GM19372 (cell line): Measurements from ENCODE around the gene PKNOX2.

ENCODE experiments used
- ATAC-seq: cut with Tn5 transposase; IDR thresholded peaks from one replicate; pipeline ENCODE4 v1.9.1; 2021; ENCODE audit warnings: mild to moderate bottlenecking, low read depth, moderate library complexity; ENCODE audit not compliant: unreplicated experiment

Gene PKNOX2

DNA sequence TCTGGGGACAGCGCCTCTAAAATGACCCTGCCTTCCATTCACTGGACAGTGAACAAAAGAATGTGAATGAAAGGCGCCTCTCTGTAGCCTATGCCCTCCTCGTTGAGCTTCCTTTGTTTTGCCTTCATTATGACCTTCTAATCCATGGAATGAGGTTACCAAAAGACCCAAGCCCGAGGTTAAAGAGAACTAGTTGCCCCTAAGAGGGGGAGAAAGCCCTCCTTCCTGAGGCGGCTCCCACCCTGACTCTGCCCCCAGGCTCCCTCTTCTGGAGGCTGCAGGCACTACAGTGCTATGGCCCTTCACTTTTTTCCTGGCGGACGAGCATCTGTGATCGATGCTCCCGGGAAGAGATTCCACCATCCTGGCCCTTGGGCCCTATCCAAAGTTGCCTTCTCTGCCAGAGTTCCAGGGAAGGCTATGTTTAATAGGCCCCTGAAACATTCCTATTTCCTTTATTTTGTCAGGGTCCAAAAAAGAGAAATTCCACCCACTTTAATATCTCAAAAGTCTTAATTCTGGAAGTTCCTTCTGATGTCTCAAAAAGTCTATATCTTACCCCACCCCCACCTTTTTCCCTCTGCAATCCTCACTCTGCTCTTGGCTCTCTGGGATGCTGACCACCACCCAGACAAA, 184.2 kb downstream of the PKNOX2 start:
- no peak for ATAC-seq

DNA sequence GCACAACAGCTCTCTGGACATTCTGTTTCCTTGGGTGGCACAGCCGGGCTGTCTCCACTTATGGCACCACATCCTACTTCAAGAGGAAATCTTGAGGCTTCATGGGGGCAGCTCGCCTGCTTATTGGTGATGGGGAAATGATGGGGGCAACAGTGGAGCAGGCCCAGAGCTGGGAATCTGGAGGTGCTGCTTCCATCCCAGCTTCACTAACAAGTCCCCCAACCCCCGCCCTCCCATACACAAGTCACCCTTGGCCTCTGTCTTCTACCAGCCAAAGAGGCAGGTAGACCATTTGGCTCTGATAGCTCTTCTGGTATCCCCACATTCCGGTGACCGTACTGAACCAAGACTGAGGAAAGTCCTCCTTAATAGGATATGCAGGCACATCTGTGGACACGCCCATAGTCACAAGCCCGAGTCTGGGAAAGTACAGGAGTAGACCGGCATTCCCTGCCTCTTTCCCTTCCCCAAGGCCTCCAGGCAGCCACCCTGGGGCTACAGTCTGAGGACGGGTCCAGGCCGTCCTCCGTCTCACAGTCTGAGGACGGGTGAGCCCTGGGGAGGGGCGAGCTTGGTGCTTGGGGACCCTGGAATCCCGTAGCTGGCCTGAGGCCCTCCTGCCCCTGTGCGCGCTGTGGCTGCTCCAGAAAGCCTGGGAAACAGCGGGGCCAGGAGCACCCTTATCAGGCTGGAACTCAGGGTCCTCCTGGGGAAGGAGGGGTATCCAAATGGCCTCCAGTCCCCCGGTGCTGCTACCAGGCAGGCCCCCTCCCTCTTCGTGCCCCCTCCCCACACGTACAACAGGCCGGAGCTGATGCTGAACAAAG, 185.9 kb downstream of the PKNOX2 start:
- no peak for ATAC-seq

DNA sequence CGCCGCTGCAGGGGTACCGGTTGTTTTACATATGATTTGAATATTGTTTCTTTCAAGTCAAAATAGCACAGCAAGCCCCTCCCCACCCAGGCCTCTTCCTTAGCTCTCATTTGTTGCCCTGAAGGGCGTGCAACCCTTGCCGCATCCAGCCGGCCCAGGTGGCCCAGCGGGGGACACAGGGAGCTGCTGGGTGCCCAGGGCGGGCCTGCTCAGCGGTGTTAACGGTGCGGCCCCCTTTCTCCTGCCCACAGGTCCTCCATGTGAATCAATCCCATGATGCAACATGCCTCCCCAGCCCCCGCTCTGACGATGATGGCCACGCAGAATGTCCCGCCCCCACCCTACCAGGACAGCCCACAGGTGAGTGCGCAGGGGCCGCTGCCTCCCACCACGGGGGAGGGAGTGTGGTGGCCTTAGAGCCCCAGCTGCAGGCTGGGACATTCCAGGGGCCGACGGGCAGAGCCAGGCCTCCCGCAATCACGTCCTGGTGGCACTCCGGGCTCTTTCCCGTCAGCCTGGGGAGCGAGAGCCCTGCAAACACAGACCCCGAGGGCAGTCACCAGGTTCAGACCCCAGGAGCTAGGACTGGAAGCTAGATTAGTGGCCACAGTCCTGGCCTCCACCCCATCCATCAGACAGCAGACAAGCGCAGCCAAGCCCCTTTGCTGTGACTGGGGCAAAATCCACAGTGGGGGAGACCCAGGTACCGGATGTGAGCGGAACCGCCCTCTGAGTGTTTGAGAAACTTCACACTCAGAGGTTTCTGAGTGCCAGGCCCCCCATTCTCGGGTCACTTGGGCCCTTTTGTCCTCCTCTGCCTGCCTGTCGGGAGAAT, 186.7 kb downstream of the PKNOX2 start:
- ATAC-seq: no peak

DNA sequence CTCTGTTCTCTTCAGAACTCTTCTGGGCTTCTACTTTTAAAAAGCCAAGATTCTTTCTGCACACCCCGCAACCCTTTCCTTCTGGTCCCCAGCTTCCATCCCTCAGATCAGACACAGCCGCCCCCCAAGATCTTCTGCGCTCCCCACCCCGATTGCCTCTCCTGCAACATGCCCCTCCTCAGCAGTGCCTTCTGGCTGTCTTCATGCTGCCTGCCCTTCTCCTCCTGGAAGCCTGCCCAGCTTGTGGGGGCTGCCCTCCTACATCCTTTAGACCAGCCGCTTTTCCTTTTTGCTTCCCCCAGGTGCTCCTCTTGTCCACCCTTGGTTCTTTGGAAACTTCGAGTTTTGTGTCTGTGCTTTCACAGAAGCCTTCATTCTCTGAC, 187.3 kb downstream of the PKNOX2 start:
- ATAC-seq: no peak

DNA sequence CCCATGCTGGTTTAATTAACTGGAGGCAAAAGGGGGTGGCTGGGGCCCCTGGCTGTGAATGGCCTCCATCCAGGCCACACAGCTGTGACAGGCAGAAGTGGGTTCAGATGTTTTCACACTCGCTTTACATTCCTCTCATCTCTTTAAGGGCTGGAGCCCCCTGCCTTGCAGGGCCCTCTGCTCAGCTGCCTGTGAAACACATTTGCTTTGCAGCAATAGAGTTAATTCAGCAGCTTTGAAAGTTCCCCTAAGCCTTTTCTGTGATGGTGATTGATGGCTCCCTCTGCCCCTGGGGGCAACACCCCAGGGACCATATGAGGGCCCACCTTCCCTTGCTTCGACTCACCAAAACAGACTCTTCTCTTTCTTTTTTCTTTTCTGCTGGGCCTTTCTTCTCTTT, 192.2 kb downstream of the PKNOX2 start:
- ATAC-seq: no peak

DNA sequence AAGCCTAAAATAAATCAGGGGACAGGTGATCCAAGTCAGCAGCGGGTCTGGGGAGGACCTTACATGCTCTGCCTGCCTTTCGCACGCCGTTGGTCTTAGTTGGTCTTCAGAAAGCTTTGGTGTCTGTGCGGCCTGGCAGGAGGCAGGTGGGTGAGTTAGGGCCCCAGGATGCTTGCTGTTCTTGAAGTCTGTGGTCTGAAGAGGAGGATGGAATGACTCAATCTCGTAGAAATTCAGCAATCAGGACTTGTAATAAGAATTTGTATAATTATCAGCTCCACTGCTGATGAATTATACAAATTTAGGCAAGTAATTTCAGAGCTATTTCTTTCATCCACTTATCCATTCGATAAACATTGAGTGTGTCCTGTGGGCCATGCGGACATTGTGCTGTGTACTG, 193.0 kb downstream of the PKNOX2 start:
- no peak for ATAC-seq

DNA sequence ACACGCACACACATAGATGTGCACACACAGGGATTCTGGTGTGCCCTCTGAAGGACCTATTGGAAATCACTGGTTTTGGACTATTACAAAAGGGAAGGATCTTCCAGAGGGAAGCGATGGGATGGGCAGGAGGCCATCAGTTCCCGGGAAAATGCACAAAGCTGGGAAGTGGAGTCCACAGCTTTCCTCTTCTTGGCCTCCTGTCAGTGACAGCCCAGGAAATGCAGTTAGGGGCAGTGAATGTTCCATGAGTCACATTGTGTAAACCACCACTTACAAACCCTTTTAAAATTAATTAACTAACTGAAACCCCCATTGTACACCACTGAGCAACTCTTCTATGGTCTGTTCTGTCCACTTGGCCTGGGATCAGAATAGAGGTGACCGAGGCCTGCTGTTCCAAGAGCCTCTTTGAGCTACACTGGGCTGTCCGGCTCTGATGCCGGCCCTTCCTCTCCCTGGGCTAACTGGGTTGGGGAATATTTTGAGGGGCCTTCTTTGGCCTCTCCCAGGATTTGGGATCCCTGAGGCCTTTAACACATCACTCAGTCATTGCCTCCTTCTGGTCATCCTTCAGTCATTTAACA, 193.8 kb downstream of the PKNOX2 start:
- ATAC-seq: no peak

DNA sequence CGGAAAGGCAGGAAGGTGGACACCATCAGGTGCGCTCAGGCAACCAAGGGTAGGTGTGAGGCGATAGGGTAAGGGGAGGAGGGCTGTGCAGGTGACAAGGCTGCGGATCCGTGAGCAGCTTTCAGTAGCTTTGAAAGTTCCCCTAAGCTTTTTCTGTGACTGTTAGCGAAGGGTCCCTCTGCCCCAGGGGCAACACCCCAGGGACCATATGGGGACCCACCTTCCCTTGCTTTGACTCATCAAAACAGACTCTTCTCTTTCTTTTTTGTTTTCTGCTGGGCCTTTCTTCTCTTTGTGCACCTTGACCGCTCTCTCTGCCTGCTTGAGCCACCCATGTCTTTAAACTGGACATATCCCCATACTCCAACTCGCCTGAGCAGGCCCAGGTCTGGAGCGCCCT, 194.6 kb downstream of the PKNOX2 start:
- no peak for ATAC-seq

DNA sequence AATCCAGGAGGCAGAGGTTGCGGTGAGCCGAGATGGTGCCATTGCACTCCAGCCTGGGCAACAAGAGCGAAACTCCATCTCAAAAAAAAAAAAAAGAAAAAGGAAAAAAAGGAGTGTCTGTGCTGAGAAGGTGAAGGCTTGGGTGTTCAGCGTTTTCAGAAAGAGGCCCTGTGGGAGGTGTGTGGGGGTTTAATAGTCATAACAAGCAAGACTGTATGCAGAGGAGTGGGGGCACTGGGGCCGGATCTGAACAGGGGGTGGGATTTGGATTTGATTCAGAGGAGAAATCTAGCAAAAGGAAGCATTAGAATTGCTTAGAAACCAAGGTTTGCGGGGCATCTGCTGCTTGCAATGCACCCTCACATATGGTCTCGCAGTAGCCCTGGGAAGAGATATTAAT, 195.5 kb downstream of the PKNOX2 start:
- ATAC-seq: no peak

DNA sequence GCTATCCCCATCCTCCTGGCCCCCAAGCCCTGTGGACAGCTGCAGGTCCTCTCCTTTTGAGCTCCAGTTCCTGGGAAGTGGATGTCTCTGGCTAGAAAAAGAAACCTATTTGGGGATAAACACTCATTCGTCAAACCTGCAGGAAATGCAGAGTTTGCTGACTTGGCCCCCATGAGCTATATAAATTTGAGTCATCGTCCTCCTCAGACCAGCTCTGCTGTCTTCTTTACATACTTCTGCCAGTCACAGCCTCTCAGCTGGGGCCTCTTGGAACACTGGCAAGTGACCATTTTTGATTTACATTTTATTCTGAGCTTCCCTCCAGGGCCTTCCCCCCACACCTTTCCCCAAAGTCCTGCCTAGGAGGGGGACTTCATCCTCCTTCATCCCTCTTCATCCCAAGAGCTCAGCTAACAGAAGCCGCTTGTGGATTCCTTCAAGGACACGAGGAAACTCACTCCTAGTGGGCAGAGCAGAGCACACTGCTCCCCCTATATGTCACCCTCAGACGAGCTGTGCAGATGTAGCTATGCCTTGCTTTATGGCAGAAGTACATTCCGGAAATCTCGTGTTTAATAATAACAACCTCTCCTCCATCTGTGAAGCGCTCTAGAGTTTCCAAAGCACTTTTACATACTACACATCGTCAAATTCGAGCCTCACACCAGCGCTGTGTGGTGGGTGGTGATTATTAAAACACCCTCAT, 199.7 kb downstream of the PKNOX2 start:
- no peak for ATAC-seq

DNA sequence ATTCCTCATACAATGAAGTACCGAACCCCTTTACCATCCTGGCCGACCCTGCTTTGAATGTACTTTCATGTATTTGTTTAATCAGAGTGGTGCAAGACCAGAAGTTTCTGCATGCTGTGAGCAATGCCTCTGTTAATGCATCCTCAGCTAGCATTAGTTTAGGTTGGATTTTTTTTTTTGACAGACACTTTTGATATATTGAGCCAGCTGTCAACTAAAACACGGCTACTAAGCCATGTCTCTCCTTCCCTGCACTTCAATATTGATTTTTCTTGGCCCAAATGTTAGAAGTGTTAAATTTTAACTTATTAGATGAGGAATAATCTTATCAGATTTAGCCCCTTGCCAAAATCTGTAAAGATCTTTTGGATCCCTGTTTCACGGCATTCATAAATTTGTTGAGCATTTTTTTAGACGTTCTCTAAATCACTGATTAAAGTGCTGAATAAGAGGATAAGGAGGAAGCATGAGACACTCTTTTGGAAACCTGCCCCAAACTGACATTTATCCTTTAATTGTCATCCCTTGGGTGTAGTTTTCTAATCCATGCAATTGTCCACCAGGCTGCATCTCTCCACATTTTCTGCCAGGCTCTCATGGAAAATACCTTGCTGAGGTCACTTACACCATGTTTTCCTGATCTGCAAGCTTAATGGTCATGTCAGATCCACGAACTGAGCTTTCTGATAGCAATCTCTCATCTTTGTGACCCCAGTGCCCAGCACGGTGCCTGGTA, 200.8 kb downstream of the PKNOX2 start:
- ATAC-seq: no peak

DNA sequence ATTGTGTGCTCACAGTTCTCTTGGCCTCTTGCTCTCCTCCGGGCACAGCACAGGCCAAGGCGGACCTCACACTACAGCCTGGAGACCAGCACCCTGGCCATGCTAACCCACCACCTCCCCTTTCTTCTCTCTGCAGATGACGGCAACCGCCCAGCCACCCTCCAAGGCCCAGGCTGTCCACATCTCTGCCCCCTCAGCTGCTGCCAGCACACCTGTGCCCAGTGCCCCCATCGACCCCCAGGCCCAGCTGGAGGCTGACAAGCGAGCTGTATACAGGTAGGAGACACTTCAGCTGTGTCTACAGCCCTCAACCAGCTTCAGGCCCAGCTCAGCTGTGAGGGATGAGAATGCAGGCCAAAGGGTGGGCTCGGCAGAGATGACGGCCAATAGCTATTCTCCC, 203.2 kb downstream of the PKNOX2 start:
- ATAC-seq: no peak

DNA sequence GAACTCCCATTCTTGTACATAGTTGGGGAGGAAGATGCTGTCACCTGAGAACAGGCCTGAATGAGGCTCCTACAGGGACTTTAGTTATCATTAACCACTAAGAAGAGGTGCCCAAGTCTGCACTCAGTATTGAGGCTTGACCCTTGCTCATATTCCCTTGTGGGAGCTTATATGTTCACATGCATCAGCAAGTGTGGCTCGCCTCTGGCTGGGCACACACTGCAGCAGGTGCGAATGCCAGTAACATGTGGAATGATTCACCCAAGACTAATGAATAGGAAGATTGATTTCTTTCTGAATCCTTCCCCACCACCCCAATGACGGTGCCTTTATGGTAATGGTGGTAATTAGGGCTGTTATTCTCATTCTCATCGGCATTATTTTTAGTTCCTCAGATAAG, 204.2 kb downstream of the PKNOX2 start:
- ATAC-seq: no peak

DNA sequence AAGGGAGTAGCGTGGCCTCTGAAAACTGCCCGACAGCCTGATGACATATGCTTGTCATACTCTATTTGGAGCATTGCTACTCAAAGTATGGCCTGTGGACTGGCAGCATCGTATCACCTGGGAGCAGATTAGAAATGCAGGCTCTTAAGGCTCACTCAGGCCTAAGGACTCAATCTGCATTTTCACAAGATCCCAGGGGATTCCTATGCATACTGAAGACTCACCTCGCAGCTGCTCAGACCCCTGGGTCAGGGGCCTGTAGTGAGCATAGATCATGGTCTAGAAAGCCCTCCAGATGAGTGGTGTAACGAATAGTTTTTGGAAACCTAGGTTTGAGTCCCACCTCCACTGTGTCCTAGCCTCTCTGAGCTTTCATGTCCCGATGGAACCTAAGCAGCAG, 205.3 kb downstream of the PKNOX2 start:
- no peak for ATAC-seq

DNA sequence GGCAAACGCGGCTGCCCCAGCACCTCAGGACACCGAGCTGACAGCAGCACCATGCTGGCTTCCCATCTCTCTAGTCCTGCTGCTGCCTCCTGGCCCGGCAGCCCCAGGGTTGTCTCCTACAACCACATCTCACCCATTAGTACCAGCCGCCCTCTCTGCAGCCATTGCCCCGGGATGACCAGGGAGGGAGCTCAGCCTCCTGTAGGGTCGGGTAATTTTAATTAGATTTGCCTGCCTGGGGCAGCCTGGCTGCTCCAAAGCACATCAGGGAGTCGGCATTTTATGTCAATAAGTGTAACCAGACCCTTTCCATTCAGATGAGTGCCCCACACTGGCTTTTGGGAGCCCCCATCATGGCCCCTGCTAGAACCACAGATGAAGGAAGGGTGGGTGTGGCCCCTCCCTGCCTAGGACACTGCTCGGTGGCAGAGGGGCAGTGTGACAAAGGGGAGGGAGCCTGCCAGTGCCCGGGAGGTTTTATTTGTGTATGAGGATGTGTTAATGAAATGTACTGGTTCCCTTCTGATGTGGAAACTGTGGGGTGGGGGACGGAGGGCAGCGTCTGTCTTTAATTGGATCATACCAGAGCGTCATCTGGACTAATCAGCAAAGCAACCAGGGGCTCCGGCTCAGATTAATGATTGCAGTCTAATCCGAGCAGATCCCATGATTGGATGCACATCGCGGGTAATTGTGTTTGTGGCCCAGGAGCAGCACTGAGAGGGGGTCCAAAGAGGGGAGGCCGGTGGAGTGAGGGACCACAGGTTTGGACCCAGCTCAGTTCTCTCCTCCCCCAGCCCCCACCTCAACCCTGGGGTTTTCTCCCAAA, 206.2 kb downstream of the PKNOX2 start:
- ATAC-seq: no peak

DNA sequence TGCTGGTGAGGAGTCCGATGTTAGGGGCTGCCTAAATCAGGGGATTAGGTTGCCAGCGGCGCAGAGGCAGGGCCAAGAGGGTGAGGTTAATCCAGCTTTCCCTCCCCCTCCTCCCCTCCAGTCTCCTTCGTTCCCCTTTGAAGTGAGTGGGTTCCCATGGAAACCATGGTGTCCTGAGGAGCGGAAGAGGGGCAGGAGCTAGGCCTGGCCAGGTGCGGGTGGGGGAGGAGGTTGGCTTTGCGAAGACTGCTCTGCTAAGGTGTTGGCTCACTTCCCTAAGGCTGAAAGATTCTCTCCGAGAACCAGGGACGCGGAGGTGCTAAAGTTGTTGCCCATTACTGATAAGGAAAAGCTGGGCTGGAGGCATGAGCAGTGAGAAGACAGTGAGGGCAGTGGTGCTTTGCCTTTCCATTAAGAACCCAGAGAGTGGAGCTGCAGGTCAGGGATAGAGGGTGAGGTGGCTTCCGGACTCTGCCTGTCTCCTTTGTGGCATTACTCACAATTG, 206.9 kb downstream of the PKNOX2 start:
- no peak for ATAC-seq

DNA sequence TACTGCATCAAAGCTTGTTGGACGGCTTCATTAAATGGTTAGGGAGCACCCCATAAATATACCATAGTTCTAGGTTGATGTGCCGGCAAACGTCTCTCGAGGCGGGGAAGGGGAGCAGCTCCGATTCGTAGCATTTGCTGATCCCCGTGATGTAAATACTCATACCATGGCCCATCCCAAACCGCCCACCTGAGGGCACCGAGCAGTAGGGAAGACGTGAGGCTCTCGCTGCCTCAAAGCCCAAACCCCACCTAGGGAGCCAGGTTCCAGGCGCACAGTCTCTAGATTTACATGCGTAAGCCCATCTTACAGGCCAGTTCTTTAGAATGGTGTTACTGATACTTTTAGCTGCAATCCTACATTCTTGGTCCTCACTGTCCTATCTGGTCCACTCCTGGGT, 207.5 kb downstream of the PKNOX2 start:
- ATAC-seq: no peak

DNA sequence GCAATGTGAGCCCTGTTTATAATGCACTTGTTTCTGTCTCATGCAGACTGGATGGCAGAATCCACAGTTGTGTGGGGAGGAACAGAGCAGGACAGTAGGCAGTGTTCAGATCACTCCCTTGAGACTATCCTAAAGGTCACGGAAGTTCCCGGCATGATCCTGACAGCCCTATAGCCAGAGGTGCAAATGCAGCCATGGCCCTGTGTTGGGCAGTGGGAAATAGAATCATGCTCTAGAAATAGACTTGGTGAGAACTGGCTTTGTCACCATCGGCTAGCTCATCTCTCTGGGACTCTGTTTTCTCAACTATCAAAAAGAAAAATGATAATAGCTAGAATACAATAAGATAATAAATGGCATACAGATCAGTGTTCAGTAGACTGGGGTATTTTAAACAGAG, 208.4 kb downstream of the PKNOX2 start:
- no peak for ATAC-seq
